T-helper 22 cell (primary cell): ENCODE data around the gene GPR84.

ENCODE experiments used
- DNase-seq: peaks from one replicate; pipeline ENCODE4 v3.0.0-alpha.2; 2020; ENCODE audit warnings: low read depth

Gene GPR84

DNA sequence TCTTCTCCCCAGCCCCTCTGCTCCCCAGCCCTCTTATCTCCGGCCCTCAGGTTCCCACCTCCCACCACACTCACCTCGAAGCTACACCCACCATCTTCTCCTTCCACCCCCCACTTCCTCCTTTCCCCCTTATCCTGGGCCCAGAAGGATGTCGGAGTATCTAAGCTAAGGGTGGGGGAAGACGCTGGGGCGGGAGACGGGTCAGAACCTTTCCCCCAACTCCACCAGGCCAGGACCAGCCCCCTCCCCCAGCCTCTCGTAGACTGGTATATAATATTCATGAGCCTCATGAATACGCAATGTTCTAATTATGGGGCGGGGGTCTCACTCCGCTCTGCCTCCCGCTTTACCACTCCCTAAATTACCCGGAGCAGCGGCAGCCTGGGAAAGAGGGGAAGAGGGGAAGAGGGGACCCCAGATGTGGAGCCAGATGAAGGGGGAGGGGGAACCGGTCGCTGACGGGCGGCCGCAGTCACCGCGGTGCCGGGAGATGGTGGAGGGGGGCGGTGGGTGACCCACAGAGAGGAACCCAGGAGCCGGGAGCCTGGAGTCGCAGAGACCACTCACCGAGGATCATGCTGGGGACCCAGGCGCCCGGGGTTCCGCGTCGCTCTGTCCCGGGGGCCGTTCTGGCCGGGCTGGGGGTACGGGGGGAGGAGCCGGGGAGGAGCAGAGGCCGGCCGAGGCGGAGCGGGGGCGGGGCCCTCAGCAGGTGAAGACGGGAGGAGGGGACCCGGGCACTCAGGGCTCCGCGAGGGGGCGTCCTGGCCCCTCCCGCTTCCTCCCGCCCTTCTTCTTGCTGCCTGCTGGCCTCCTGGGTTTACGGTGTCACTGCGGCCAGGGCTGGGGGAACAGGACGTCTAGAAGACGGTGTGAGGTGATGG lies 26.6 kb upstream of the GPR84 start:
- peak; percentile 63 for DNase-seq

DNA sequence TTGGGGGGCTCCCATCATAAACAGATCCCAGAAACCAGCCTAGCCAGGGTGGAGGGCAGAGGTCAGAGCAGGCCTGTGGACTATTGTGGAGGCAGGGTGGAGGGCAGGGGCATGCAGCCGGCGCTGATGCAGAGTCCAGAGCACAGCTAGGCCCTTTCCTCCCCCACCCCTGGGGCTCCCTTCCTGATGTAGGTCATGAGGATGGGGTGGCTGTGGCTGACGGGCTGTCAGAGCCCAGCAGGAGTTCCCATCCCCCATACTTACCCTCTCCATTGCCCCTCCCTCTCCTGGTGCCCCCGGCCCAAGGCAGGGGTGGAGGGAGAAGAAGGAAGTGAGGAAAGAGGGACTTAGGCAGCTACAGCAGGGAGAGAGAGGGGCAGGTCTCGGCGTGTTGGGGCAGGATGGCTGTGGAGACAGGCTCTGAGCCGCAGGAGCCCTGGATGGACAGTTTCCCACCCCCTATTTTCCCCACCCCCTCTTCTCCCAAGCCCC lies 25.9 kb upstream of the GPR84 start:
- no peak for DNase-seq

DNA sequence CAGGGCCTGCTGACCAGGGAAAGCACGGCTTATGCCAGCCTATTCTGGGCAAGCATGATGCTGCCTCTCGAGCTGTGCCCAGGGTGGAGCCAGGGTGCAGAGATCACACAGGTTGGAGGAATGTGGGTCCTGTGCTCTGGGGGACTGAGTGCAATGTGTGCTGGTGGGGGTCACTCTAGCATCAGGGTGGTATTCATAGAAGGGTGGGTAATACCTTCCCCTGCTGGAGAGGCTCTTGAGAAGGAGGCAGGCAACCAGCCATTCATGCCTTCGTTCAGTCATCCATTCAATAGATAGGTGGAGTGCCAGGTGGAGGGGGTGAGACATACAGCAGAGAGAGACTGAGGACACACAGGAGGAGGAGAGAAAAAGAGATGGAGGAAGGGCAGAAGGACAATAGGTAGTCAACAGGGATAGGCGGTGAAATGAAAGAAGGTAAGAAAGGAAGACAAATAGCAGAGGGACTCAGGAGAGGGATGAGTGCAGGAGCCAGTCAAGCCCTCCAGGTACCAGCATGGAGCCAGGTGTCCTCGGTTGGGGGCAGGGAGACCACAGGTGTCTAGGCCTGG lies 25.4 kb upstream of the GPR84 start:
- no peak for DNase-seq

- no peak for DNase-seq
Measured at GRCh38 chr12:54389134-54389508, 24.8 kb upstream of the GPR84 start.

- DNase-seq: no peak
Measured at GRCh38 chr12:54388237-54389133, 24.2 kb upstream of the GPR84 start.

- DNase-seq: no peak
Measured at GRCh38 chr12:54387114-54387467, 22.8 kb upstream of the GPR84 start.

DNA sequence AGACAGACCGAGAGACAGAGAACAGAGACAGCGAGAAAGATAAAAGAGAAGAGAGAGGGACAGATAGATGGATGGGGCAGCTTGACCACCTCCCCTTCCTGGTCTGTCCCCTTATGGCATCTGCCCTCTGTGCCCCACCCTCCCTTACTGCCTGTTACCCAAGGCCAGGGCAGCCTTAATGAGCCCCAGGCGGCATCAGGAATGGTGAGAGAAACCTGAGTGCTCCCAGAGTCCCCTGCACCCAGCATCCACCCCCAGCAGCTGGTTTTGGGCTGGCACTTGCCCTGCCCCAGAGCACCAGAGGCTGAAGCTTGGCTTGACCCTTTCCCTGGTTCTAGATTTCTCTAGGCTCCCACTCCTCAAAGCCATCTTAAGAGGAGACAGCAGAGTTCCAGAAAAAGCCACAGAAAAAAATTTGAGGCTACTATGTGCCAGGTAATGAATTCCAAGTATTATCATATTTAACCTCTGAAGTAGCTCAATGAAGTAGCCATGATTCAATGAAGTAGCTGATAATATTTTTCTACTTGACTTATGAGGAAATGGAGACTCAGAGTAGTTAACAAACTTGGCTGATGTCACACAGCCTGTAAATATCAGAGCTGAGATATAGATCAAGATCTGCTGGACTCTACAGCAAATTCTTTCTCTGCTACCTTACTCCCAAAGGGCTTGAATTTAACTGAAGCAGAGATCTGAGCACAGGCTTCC lies 22.3 kb upstream of the GPR84 start:
- no peak for DNase-seq

- no peak for DNase-seq
Measured at GRCh38 chr12:54385251-54385914, 21.1 kb upstream of the GPR84 start.

DNA sequence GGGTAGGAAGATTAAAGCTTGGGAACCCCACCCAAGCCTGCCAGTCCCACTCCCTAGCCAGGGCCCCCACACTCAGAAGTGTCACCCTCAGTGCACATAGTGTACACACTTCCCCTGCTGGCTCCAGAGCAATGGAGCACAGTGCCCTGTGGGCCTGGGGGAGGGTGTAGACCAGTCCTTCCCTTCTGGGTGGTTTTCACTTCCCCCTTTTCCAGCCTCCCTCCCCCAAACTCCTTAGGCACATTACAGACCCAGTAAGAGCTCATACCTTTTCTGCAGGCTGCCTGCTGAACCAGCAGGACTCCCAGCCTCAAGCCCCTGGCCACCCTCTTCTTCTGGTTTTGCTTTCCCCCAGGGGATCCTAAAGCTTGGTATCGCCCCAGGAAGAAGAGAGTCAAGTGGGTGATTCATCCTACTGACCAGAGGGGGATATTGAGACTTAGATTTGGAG lies 20.3 kb upstream of the GPR84 start, which contains the start of gene ZNF385A:
Gene ZNF385A (minus strand): TSS at position 143 of the 451 bp plus-strand sequence. CDS start 219 bp downstream, outside the sequence.
- DNase-seq: no peak

DNA sequence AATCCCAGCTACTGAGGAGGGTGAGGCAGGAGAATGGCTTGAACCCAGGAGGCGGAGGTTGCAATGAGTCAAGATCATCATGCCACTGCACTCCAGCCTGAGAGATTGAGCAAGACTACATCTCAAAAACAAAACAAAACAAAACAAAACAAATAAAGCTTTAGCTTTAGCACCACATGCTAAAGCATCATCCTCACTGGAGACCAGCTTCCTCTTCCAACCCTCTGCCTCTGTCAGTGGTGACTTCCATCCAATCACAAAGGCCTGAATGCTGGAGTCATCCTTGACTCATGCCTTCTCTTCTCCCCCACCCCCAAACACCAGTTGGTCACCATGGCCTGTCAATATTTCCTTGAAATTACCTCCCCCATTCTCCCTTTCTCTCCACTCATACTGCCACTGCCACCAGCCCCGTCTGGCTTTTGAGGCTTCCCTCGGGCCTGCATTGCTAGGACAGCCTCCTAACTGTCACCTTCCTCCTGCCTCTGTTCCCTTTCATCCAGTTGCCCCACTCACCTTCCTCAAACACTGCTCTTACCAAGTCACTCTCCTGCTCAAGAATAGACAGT lies 18.8 kb upstream of the GPR84 start:
- no peak for DNase-seq

DNA sequence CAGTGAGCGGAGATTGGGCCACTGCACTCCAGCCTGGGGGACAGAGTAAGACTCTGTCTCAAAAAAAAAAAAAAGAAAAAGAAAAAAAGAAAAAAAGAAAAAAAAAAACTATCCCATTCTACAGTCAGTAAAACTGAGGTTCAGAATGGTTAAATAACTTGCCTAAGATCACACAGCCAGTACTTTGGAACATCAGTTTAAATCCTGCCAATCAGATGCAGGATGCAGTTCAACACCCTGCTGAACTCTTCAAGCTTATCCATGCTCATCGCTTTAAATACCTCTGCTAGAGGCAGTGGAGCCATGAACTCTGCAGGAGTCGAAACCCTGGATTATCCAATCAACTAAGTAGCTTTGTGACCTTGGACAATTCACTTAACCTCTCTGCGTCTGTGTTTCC lies 16.9 kb upstream of the GPR84 start:
- DNase-seq: no peak

GRCh38 chr12:54379398-54380201 lies 15.3 kb upstream of the GPR84 start:
- DNase-seq: peak; percentile 68

DNA sequence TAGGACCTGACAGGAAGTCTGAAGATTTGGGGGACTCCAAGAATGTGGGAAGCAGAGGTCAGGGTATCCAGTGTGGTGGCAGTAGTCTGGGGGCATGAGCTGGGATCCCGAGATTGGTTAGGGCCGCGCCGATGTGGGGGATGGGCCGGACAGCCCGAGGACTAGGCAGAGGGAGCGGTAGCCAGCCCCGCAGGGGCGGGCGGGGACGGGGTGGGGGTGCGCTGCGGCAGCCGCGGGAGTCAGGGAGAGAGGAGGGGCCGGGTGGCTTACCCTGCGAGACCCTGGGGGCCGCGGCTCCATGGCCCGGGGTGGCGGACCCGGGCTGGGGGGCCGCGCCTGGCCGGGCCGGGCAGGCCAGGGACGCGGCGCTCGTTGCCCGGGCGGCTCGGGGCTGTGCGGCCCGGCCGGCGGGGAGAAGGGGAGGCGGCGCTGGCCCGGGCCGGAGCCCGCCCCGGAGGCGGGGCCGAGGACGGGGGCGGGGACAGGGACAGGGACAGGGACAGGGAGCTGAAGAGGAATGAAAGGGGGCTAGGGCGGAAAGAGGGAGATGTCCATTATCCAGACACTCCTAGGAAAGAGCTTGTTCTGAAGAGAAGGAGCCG lies 14.6 kb upstream of the GPR84 start:
- no peak for DNase-seq

DNA sequence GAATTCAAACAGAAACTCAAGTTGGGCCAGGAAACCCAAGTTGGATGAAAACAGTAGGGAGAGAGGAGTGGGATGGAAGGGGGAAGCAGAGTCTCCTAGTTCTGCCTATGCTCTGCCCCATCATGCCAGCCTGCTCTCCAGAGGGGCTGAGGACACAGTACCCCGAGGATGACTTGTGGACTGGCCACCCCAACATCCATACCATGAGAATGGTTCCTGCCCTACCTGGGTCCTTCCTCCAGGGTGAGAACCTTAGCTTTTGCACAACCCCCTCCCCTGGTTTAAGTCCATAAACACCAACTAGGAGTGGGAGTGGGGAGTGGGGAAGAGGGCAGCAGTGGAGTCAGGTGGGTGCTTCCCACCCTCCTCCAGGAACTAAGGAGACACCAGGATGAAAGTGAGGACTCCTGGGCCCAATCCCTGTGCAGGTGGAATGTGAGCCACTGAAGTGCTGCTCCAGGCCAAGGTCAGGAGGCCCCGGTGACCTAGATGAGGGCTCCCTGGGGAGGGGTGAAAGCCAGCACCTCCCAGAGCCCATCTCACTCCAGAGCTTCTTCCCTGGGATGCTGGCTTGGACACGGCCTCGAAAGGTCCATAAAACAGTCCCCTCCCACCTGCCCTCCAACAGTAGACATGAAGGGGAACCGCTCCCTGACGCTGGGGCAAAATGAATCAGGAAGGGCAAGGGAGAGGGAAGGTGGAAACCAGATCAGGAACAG lies 13.7 kb upstream of the GPR84 start:
- DNase-seq: no peak

DNA sequence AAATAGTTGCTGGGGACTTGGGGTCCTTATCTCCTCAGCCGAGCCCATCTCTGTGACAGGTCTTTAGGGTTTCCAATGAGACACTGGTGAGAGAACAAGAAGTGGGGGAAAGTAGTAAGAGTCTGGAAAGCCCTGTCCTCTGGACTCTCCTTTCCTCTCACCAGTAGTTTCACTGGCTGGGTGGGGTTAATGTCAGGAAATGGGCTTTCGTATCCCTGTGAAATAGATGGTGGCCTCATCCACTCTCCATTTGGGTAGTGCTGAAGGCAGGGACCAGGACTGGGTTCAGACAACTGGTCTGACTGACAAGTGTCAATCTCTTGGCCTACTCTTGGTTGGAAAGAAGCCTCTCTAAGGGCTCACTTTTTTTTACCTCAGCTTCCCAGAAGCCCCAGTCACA lies 12.7 kb upstream of the GPR84 start:
- no peak for DNase-seq

GRCh38 chr12:54376596-54376995 lies 12.3 kb upstream of the GPR84 start:
- DNase-seq: no peak

- DNase-seq: no peak
Measured at GRCh38 chr12:54375259-54375579, 10.9 kb upstream of the GPR84 start.

DNA sequence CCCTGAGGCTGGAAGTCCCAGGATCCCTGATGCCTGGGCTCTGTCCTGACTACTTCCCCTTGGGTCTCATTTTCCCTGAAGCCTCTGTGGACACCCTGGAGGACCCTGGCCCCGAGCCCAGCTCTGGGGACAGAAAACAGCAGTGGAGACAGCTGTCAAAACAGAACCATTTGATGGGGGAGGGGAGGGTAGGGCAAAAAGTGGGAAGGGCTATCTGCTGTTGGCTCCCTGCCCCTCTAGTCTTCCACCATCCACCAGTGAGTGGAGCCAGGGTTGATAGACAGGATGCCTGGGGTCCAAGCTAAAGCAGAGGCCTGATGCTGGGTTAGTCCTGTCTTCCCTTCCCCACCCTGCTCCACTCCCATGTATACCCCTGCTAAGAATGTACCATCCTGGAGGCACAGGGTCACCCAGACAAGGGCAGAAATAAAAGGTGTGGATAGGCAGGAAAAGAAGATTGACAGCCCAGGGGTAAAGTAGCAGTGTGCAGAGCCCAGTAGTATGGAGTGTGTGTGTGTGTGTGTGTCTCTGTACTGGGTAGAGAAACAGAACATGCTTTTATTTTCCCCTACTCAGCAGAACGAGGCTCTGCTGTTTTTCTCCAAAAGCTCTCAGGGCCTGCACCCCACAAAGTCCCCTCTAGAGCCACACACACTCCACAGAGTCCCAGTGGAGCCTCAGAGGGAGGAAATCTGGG lies 10.4 kb upstream of the GPR84 start:
- DNase-seq: no peak
